Stomach (tissue), 4 donors: ENCODE measurements around the gene SPECC1.

ENCODE experiments used
- EP300 ChIP-seq: sonication (generic); formaldehyde crosslinking; IDR thresholded peaks from one replicate; pipeline ENCODE4 v1.6.1; 2017; ENCODE audit warnings: antibody characterized with exemption
- TF ChIP-seq, protein P1 (sequence below), 7 experiments: fragments of 450-650 bp in 4 of 7; fragments of 200-600 bp in 3 of 7; sonication (generic) in 3 of 7; IDR thresholded peaks; one replicate each; pipeline ENCODE4 v1.5.1; 2016 to 2019; ENCODE audit warnings: antibody characterized with exemption in 7 of 7, control low read depth in 2 of 7, mild to moderate bottlenecking in 1 of 7

DNA sequence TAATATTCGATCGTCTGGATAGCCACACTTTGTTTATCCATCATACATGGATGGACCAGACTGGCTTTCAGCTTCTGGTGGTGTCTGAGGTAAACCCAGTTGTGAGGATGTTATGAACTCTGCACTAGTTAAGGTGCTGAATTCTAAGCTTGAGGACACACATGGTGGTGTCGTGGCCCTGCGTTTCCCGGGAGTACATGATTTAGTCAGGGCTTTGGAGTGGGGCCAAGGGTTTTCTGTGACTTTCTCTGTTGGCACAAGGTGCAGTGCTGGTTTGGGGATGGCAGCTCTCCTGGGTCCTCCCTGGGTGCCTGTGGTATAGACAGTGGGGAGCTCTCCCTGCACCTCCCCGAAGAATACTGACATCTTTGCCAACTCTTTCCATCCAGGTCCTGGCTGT is 116.6 kb downstream of the SPECC1 start:
- TF ChIP-seq, protein P1, sequence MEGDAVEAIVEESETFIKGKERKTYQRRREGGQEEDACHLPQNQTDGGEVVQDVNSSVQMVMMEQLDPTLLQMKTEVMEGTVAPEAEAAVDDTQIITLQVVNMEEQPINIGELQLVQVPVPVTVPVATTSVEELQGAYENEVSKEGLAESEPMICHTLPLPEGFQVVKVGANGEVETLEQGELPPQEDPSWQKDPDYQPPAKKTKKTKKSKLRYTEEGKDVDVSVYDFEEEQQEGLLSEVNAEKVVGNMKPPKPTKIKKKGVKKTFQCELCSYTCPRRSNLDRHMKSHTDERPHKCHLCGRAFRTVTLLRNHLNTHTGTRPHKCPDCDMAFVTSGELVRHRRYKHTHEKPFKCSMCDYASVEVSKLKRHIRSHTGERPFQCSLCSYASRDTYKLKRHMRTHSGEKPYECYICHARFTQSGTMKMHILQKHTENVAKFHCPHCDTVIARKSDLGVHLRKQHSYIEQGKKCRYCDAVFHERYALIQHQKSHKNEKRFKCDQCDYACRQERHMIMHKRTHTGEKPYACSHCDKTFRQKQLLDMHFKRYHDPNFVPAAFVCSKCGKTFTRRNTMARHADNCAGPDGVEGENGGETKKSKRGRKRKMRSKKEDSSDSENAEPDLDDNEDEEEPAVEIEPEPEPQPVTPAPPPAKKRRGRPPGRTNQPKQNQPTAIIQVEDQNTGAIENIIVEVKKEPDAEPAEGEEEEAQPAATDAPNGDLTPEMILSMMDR (IDR thresholded peaks at IDR 0.05) = no peak
- no peak for TF ChIP-seq EP300
